ENCODE data around the gene PARN.
"Not testable (repeated sequence)": the region's sequence is repeated elsewhere in the genome, so short reads cannot be mapped to it uniquely, and the experiment has no call there.

PARN gene

DNA sequence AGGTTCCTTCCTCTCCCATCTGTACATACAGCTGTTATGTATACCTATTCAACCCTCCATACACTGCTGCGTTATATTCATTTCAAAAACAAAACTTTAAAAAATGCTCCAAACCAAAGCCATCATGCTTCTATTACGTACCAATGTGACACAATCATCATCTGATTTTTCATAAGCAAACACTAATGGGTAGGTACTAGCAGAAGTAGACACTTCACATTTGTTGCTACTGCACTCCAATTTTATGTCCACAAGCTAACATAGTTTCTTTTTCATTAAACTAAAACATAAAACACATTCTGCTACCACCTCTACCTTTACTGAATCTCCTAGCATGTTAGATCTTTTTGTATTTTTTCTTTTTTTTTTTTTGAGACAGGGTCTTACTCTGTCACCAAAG, 57.5 kb downstream of the PARN start:
- DNase-seq: no peak

DNA sequence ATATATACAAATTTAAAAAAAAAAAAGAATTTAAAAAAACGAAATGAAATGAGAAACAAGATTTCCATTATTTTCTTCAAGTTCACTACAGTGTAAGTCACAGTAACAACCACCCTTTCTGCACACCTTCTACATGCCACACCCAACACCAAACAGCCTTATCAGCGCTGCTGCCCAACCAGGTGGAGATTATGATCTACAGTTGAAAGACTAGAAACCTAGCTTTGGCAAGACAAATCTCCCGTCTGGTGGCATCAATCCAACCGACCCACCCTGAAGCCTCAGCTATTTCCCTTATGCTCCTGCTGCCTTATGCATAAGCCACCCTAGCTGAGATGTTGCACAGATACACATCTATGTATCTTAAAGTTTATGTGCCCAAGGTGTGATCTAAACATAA, 60.8 kb downstream of the PARN start:
- peak; percentile 31 for DNase-seq

DNA sequence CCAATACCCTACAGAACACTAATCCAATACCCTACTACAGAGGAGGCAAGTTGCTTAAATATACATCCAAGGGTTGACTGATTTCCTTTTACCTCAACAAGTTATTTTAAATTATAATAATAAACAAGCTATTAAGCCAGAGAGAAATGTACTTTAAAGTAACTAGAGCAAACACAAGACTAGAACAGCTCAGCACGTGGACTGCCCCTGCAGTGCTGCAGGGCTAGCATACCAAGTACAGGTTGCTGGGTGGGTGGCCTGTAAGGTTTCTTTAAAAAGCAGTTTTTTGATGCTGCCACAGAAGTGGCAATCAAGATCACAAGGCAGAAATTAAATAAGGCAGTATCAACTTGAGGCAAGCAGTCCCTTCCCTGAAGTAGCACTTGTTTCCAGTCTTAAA, 63.5 kb downstream of the PARN start:
- DNase-seq: no peak

GRCh38 chr16:14565688-14566025, 64.4 kb downstream of the PARN start:
- no peak for DNase-seq

- DNase-seq: no peak
These were observed 65.0 kb downstream of the PARN start for GRCh38 chr16:14564861-14565687.

- no peak for DNase-seq
These were observed 65.7 kb downstream of the PARN start for GRCh38 chr16:14564323-14564722.

- no peak for DNase-seq
These were observed 67.2 kb downstream of the PARN start for GRCh38 chr16:14562691-14563491.

- DNase-seq: no peak
These were observed 69.5 kb downstream of the PARN start for GRCh38 chr16:14560523-14560922.

- DNase-seq: no peak
These were observed 70.2 kb downstream of the PARN start for GRCh38 chr16:14559809-14560241.

DNA sequence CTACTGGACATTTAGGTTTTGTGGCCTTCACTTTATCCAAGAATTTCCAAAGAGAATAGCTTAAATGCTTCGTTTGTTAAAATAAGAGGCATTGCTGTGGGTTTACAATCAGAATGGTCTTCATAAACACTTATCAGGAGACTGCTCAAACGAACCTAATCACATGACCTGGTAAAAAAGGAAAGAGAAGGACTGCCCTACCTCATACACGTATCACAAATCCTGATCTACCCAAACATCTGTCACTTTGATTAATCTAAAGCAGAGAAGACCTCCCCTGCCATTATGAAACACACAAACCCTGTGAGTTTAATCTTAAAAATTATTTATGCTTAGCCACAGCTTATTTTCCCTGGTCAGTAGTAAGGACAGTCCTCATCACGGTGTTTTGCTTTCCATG, 76.6 kb downstream of the PARN start:
- no peak for DNase-seq

GRCh38 chr16:14549789-14550153, 80.3 kb downstream of the PARN start:
- DNase-seq: no peak

DNA sequence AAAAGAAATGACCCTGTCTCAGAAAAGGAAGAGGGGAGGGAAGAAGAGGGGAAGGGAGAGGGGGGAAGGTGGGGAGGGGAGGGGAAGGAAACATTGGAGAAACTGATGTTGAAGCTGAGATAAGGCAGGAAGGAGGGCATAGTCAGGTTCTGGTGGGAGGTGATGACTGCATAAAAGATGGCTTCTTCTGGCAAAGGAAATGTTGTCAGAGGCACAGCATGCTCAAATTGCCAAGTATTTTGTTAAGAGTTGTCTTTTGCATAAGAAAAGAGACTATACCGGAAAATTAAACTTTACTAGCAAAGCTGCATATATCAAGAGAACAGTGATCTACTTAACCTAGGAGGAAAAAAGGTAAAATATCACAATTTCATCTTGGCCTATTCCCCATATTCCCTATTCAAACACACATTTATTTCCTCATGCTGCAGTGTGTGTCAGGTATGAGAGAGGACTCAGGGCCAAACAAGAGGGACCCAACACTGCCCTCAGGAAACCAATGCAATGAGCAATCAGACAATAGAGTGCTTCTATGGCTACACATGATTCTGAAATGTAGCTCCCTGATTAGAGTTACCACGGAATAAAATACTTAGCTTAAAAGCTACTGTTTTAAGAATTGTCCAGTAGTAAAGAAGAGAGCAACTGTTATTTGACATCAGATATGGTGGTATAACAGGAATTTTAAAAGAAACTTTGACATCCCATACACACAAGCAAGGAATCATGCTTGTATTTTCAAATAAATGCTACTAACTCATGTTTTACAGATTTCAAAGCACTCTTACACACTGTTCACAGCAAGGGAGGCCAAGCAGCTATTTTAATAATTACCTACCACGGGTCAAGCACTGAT, 80.9 kb downstream of the PARN start:
- DNase-seq: no peak

GRCh38 chr16:14545346-14545884, 84.6 kb downstream of the PARN start:
- no peak for DNase-seq

GRCh38 chr16:14544846-14545245, 85.2 kb downstream of the PARN start:
- not testable (repeated sequence) for DNase-seq

DNA sequence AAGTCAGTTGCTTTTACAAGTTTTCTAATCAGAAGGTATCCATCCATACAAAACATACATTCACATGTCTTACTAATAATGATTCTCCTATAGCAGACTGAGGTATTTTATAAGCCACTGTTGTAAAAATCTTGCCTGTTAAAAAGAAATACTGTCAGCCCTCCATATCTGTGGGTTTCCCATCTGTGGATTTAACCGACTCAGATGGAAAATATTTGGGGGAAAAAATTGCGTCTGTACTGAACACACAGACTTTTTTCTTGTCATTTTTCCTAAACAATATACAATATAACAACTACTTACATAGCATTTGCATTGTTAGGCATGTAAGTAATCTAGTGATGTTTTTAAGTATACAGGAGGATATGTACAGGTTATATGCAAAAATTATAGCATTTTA, 90.4 kb downstream of the PARN start:
- DNase-seq: no peak

DNA sequence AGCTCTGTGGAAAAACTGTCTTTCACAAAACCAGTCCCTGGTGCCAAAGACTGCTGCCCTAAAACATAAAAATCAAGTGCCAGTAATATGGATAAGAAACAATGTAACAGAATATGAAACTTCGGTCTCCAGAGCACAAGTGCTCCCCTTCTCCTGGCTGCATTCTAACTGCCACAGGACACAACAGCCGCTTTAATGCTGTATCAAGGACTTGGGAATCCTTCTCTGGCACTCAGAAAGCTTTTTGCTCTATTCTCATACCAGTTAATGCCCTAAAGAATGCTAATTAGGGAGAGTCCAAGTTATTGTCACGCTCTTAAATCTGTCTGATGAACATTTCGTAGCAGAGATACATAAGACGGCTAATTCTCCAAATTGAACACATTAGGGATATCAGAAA, 90.9 kb downstream of the PARN start:
- no peak for DNase-seq

GRCh38 chr16:14538604-14539003, 91.5 kb downstream of the PARN start:
- DNase-seq: no peak

DNA sequence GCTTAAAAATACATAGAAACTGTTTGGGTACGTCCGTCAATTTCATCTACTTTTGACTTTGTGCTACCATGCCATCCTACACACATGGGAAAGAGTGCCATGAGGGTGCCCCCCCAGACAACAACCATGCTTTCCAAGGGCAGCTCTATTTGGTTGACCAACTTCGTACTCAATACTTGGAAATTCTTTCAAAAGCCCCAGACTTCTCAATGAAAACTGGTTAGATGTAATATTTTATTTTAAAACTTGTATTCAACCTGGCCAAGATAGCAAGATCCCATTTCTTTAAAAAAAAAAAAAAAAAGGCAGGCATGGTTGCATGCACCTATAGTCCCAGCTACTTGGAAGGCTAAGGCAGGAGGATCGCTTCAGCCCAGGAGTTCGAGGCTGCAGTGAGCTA, 98.4 kb downstream of the PARN start:
- DNase-seq: no peak

DNA sequence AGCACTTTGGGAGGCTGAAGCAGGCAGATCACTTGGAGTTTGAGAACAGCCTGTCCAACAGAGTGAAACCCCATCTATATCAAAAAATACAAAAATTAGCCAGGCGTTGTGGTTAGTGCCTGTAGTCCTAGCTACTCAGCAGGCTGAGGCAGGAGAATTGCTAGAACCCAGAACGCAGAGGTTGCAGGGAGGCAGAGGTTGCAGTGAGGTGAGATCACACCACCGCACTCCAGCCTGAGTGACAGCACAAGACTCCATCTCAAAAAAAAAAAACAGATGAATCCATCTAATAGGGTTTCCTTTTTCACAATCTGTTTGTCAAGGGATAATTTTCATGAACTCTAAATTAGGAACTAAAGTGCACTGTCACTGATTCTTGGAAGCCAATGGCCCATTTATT, 99.0 kb downstream of the PARN start:
- DNase-seq: no peak

- DNase-seq: no peak
These were observed 100.0 kb downstream of the PARN start for GRCh38 chr16:14530046-14530445.

GRCh38 chr16:14529010-14529669, 100.9 kb downstream of the PARN start:
- DNase-seq: peak; percentile 90

DNA sequence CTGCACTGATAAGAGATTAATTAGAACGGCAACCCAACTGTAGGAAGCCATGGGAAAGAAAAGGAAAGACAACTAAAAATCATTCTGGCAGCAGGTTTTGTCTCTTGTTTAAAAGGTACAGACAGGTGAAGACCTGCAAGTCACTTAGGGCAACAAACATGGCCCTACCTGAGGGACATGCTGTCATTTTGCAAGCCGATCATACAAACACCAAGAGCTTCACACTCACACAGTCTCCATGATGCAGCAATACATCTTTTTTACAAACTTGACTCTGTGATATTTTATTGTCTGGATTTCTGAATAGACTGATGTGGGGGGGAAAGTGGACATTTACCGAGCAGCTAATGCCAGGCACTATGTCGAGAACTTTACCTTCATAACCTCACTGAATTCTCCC, 101.8 kb downstream of the PARN start:
- no peak for DNase-seq

Measured in hematopoietic multipotent progenitor cell treated with erythropoietin and hydrocortisone succinate and interleukin-3 and kit ligand, for 8 days (in vitro differentiated cells).